Suprapubic skin (tissue), 4 donors: ENCODE results near the gene SS18L1. TPM values are rescaled to one million over a fixed set of nuclear protein-coding genes. Genes with fewer than 3 reads are reported as not detected.

Experiments used
- DNase-seq, 2 donors: peaks; one replicate each; pipeline ENCODE4 v3.0.0-alpha.2; 2019; ENCODE audit warnings: low spot score in 2 of 2
- H3K27ac ChIP-seq: fragments of 200-600 bp; sonication (generic); one replicate; pipeline ENCODE4 v1.5.1; 2019
- H3K27me3 ChIP-seq: fragments of 200-600 bp; sonication (generic); one replicate; pipeline ENCODE4 v1.5.1; 2019
- H3K36me3 ChIP-seq: fragments of 200-600 bp; sonication (generic); one replicate; pipeline ENCODE4 v1.5.1; 2019
- H3K4me1 ChIP-seq: fragments of 200-600 bp; sonication (generic); one replicate; pipeline ENCODE4 v1.5.1; 2019
- H3K4me3 ChIP-seq: fragments of 200-600 bp; sonication (generic); one replicate; pipeline ENCODE4 v1.5.1; 2019; ENCODE audit warnings: mild to moderate bottlenecking
- H3K9me3 ChIP-seq: fragments of 200-600 bp; sonication (generic); one replicate; pipeline ENCODE4 v1.5.1; 2019
- CTCF ChIP-seq, 2 donors: fragments of 200-600 bp in 1 of 2; fragments of 450-650 bp in 1 of 2; sonication (generic) in 1 of 2; IDR thresholded peaks; one replicate each; pipeline ENCODE4 v1.5.1; 2016 to 2019; ENCODE audit warnings: antibody characterized with exemption in 2 of 2, mild to moderate bottlenecking in 1 of 2, moderate library complexity in 1 of 2
- EP300 ChIP-seq: sonication (generic); formaldehyde crosslinking; IDR thresholded peaks from one replicate; pipeline ENCODE4 v1.6.1; 2017; ENCODE audit warnings: antibody characterized with exemption
- POLR2A ChIP-seq, 2 donors: fragments of 450-650 bp; IDR thresholded peaks; one replicate each; pipeline ENCODE4 v1.6.1; 2017; ENCODE audit warnings: antibody characterized with exemption in 2 of 2, mild to moderate bottlenecking in 2 of 2, moderate library complexity in 2 of 2
- POLR2AphosphoS5 ChIP-seq, 3 donors: sonication (generic); formaldehyde crosslinking; IDR thresholded peaks; one replicate each; pipeline ENCODE4 v1.6.1; 2017; ENCODE audit warnings: antibody characterized with exemption in 3 of 3
- WGBS: methylation state at CpG from one replicate; pipeline ENCODE4 v1.1.5; 2018; 5-methylcytosine and 5-hydroxymethylcytosine counted together
- total RNA-seq, 4 donors: library from RNA; depleted of rRNA; stranded (reverse); fragments of >200 nt; gene quantifications; one replicate each; pipeline ENCODE4 v1.1.0, GENCODE V29; 2016

The SS18L1 gene
- total RNA-seq, 4 donors from 2014 or later = 23.3 to 81.1 (median 26.9) TPM

- DNase-seq = no peak
- Histone ChIP-seq H3K27ac (no peak overlapping the region), H3K9me3 (no peaks in the 10 kb centered on the region), H3K4me3 (no peak overlapping the region), H3K27me3 (peaks cover 70% of the 10 kb centered on the region), H3K4me1 (no peaks in the 10 kb centered on the region), H3K36me3 (no peaks in the 10 kb centered on the region)
- TF ChIP-seq POLR2A (IDR thresholded peaks at IDR 0.05) (no peak), EP300 (no peak), POLR2AphosphoS5 (IDR thresholded peaks at IDR 0.05) (no peak), CTCF (IDR thresholded peaks at IDR 0.05) (no peak)
- WGBS = 80% methylated on average over 1 of the region's 8 CpGs
These were observed 67.6 kb downstream of the SS18L1 start for GRCh38 chr20:62211216-62211615.

GRCh38 chr20:62211769-62212288, 68.3 kb downstream of the SS18L1 start:
- Histone ChIP-seq H3K36me3 (no peaks in the 10 kb centered on the region), H3K4me3 (no peak overlapping the region), H3K27ac (no peak overlapping the region), H3K4me1 (no peaks in the 10 kb centered on the region), H3K9me3 (no peaks in the 10 kb centered on the region), H3K27me3 (peaks cover 76% of the 10 kb centered on the region)
- no peak for DNase-seq
- TF ChIP-seq POLR2AphosphoS5 (IDR thresholded peaks at IDR 0.05) (no peak), EP300 (no peak), POLR2A (IDR thresholded peaks at IDR 0.05) (no peak), CTCF (IDR thresholded peaks at IDR 0.05) (no peak)
- WGBS = 88% methylated on average over 3 of the region's 9 CpGs

- no CpG with 5 or more reads among the region's 10 CpGs for WGBS
- H3K27ac ChIP-seq = no peak overlapping the region
- H3K9me3 ChIP-seq = no peaks in the 10 kb centered on the region
- no peaks in the 10 kb centered on the region for H3K36me3 ChIP-seq
- H3K27me3 ChIP-seq = peaks cover 80% of the 10 kb centered on the region
- no peak overlapping the region for H3K4me3 ChIP-seq
- TF ChIP-seq EP300 = no peak
- TF ChIP-seq POLR2A (IDR thresholded peaks at IDR 0.05) = no peak
- TF ChIP-seq POLR2AphosphoS5 (IDR thresholded peaks at IDR 0.05) = no peak
- TF ChIP-seq CTCF (IDR thresholded peaks at IDR 0.05) = no peak
- no peak for DNase-seq
- no peaks in the 10 kb centered on the region for H3K4me1 ChIP-seq
These were observed 68.7 kb downstream of the SS18L1 start for GRCh38 chr20:62212299-62212698.

GRCh38 chr20:62214067-62214466, 70.5 kb downstream of the SS18L1 start:
- TF ChIP-seq CTCF (IDR thresholded peaks at IDR 0.05) (no peak), EP300 (no peak), POLR2A (IDR thresholded peaks at IDR 0.05) (no peak), POLR2AphosphoS5 (IDR thresholded peaks at IDR 0.05) (no peak)
- no peaks in the 10 kb centered on the region for H3K36me3 ChIP-seq
- no peaks in the 10 kb centered on the region for H3K9me3 ChIP-seq
- H3K4me3 ChIP-seq = no peak overlapping the region
- 35% methylated on average over 7 of the region's 12 CpGs for WGBS
- H3K27ac ChIP-seq = no peak overlapping the region
- H3K27me3 ChIP-seq = peaks cover 90% of the 10 kb centered on the region
- DNase-seq = no peak
- H3K4me1 ChIP-seq = peaks cover 3% of the 10 kb centered on the region

GRCh38 chr20:62215020-62215990, 71.7 kb downstream of the SS18L1 start:
- WGBS = 75% methylated on average over 15 of the region's 29 CpGs
- H3K4me3 ChIP-seq = no peak overlapping the region
- no peak for DNase-seq

More at GRCh38 chr20:62215020-62215990, 71.7 kb downstream of the SS18L1 start:
- no peaks in the 10 kb centered on the region for H3K36me3 ChIP-seq
- no peak for TF ChIP-seq EP300
- TF ChIP-seq POLR2AphosphoS5 (IDR thresholded peaks at IDR 0.05) = no peak
- no peak for TF ChIP-seq CTCF (IDR thresholded peaks at IDR 0.05)
- TF ChIP-seq POLR2A (IDR thresholded peaks at IDR 0.05) = no peak
- H3K27me3 ChIP-seq = peaks cover 91% of the 10 kb centered on the region
- H3K27ac ChIP-seq = no peak overlapping the region
- peaks cover 14% of the 10 kb centered on the region for H3K4me1 ChIP-seq
- no peaks in the 10 kb centered on the region for H3K9me3 ChIP-seq
